Activated CD4-positive, alpha-beta T cell treated with anti-CD3 and anti-CD28 coated beads for 1 hour (primary cell): ENCODE results near the gene MRPL52.
"Not testable (repeated sequence)": the region's sequence is repeated elsewhere in the genome, so short reads cannot be mapped to it uniquely, and the experiment has no call there.

ENCODE experiments used
- DNase-seq: peaks from one replicate; pipeline ENCODE4 v3.0.0-alpha.2; 2020

MRPL52 gene

GRCh38 chr14:22841311-22841710, 11.6 kb downstream of the MRPL52 start:
- no peak for DNase-seq

GRCh38 chr14:22841769-22842168, 12.1 kb downstream of the MRPL52 start:
- DNase-seq = no peak

GRCh38 chr14:22842211-22843122, 12.8 kb downstream of the MRPL52 start:
- DNase-seq = no peak

GRCh38 chr14:22843123-22843925, 13.6 kb downstream of the MRPL52 start:
- no peak for DNase-seq

GRCh38 chr14:22844221-22845102, 14.8 kb downstream of the MRPL52 start:
- no peak for DNase-seq

- DNase-seq = no peak
Observed at GRCh38 chr14:22845103-22845394, 15.4 kb downstream of the MRPL52 start.

- DNase-seq = no peak
Observed at GRCh38 chr14:22845821-22846625, 16.3 kb downstream of the MRPL52 start.

- no peak for DNase-seq
Observed at GRCh38 chr14:22846811-22847307, 17.2 kb downstream of the MRPL52 start.

- no peak for DNase-seq
Observed at GRCh38 chr14:22847661-22848341, 18.1 kb downstream of the MRPL52 start.

GRCh38 chr14:22848351-22849164, 18.9 kb downstream of the MRPL52 start:
- no peak for DNase-seq

- DNase-seq = no peak
Observed at GRCh38 chr14:22849212-22849819, 19.6 kb downstream of the MRPL52 start.

GRCh38 chr14:22850944-22851764, 21.5 kb downstream of the MRPL52 start:
- no peak for DNase-seq

GRCh38 chr14:22852178-22852577, 22.5 kb downstream of the MRPL52 start:
- DNase-seq = not testable (repeated sequence)

GRCh38 chr14:22852599-22852939, 22.9 kb downstream of the MRPL52 start:
- no peak for DNase-seq

- DNase-seq = peak; percentile 82
Observed at GRCh38 chr14:22852940-22853767, 23.5 kb downstream of the MRPL52 start.

- not testable (repeated sequence) for DNase-seq
Observed at GRCh38 chr14:22854296-22854695, 24.6 kb downstream of the MRPL52 start.

GRCh38 chr14:22854963-22855724, 25.5 kb downstream of the MRPL52 start:
- no peak for DNase-seq
